NCI-H2196 treated with DMSO at 0.1 percent for 48 hours (cell line): ENCODE measurements around the gene CHCHD5.

Source experiments
- DNase-seq: peaks from one replicate; lab custom pipeline; 2025; ENCODE audit not compliant: unreplicated experiment; lab: John Stamatoyannopoulos, UW

The CHCHD5 gene

DNA sequence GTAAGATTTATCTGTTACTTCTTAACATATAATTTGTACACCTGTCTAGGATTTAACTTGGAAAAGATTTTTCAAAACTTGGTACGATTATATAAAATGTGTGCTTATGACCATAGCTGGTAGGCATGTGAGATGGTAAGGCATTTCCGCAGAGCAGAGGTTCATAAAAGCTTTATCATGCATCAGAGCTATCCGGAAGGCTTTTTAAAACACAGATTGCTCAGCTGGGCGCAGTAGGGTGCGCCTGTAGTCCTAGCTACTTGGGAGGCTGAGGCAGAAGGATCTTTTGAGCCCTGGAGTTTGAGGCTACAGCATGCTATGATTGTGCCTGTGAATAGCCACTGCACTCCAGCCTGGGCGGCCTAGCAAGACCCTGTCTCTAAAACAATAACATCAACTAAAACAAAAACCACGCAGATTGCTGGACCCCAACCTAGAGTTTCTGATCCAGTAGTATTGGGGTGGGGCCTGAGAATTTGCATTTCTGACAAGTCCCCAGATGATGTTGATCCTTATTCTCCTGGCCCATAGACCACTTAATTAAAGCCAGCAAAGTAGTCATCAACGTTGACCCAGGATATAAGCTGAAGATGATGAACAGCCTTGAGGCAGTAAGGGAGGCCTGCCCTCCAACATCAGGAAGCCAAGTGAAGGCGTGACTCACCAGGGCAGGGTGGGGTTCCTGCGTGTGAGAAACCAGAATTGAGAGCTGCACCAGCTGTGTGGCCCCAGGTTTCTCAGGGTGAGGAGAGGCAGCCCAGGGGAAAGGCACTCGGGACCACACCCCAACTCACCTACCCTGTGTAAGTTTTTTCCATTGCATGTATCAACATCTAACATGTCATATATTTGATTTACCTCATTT lies 39.7 kb downstream of the CHCHD5 start:
- DNase-seq = no peak

DNA sequence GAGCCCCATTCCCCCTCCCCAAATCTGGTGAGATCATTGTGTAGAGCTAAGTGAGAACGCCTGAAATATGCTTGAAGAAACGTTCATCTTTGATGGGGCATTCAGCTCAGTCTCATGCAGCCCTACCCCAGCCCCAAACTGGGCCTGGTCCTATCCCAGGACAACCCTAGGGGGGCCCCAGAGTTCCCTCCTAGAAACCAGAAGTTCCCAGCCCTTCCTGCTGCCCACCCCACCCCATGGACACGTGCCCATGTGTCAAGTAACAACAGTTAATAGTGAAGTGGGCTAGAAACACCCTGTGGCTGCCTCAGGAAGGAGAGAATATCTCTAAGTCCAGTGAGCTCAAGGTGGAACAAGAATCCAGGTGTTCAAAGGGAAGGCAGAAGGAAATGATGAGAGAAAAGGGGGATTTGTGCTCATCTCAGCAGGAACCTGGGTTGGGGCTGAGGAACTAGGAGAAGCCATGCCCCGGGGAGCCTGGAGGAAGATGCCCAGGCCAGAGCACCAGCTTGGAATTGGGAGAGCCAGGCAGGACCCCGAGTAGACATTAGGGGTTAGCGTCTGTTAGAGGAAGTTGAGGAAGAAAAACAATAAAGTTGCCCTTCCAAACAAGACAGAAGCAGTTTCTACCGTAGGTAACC lies 41.2 kb downstream of the CHCHD5 start:
- DNase-seq = no peak

DNA sequence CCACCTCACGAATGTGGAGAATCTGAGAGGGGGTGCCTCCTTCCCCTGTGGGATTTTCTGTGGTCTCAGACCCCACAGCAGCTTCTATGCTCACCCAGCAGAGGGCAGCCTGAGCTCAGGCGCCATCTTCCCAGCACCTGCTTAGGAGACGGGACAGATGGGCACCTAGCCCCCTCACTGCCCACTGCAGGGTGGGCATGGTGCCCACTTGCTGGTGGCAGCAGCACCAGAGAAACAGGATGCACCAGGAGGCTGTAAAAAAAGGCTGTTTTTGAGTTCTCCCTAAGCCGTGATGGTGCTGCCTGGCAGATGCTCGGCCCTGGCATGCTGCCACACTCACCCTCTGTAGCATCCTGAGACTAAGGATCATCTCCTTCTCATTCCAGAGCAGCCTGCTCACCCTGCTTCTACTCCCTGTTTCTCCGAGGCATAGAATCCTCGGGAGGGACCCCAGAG lies 42.2 kb downstream of the CHCHD5 start:
- DNase-seq = peak; percentile 58

- DNase-seq = no peak
These were observed 42.9 kb downstream of the CHCHD5 start for GRCh38 chr2:112627060-112628040.

DNA sequence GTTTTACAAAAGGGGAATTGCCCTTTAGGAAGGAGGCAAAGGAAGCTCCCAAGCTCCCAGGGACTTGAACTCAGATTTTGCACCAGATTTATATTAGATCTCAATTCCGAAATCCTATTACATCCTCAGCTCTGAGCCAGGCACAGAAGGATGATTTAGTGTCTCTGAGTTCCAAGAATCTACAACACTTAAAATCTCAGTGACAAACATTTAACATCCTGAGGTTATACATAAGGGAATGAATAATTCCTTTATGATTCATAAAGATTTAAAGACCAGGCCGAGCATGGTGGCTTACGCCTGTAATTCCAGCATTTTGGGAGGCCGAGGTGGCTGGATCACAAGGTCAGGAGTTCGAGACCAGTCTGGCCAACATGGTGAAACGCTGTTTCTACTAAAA lies 44.8 kb downstream of the CHCHD5 start:
- no peak for DNase-seq

- no peak for DNase-seq
These were observed 45.4 kb downstream of the CHCHD5 start for GRCh38 chr2:112629823-112630222.

GRCh38 chr2:112630268-112630667 lies 45.9 kb downstream of the CHCHD5 start:
- DNase-seq = no peak

GRCh38 chr2:112633708-112634107 lies 49.3 kb downstream of the CHCHD5 start:
- no peak for DNase-seq

GRCh38 chr2:112634153-112634873 lies 49.9 kb downstream of the CHCHD5 start:
- no peak for DNase-seq

- no peak for DNase-seq
These were observed 50.4 kb downstream of the CHCHD5 start for GRCh38 chr2:112634874-112635157.

DNA sequence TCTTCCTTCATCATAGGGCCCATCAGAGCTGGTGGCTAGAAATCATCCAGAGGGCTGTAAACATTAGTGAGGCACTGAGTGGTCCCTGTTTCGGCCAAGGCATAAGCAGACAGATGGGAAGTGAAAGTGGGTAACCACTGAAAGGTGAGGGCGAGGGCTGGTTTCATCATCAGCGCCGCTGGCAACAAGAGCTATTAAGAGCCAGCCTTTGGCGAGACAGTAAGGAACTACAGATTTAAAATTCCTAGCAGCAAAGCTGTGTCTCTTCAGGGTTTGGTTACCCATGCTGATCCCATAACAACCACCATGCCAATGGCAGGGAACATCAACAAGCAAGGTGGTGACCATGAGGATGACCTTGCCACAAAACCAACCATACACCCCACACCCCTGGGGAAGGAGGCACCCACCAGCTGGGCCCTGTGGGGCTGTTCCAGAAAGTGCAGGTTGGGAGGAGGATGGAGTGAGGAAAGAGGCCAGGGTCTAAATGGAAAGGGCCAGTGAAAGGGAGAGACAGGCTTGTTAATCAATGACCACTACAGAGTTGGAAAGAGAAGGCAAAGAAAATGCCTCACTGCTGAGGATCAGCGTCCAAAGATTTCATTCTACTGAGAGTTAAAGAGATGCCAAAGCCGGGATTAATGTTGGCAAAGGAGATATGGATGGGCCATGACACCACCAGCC lies 52.3 kb downstream of the CHCHD5 start:
- DNase-seq = no peak

DNA sequence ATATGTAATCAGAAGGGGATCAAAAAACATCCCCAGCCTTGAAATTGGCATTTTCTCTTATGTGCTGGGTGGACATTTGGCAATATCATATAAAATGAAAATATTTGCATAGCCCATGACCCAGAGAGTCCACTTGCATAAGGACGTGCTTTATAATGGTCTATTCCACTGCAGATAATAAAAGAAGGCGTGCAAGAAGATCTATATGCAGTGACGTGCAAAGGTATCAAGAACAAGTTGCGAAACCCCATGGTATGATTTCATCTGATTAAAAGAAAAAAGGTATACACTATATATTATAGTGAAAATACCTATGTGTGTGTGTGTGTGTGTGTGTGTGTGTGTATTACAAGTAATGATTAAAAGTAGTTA lies 52.9 kb downstream of the CHCHD5 start:
- no peak for DNase-seq
